DND-41 (cell line): ENCODE results near the gene AFAP1L1.

Experiments used
- EZH2 ChIP-seq: IDR thresholded peaks from 3 replicates; pipeline ENCODE4 v1.6.1; 2012; ENCODE audit warnings: borderline replicate concordance, low read depth, mild to moderate bottlenecking, moderate library complexity, low read length, inconsistent platforms; ENCODE audit not compliant: severe bottlenecking
- TF ChIP-seq, protein P1 (sequence below): IDR thresholded peaks from 2 replicates; pipeline ENCODE4 v1.5.1; 2012; ENCODE audit warnings: borderline replicate concordance, low read length, moderate library complexity, mild to moderate bottlenecking; ENCODE audit not compliant: poor library complexity, severe bottlenecking; ENCODE audit errors: extremely low read depth

- TF ChIP-seq, protein P1, sequence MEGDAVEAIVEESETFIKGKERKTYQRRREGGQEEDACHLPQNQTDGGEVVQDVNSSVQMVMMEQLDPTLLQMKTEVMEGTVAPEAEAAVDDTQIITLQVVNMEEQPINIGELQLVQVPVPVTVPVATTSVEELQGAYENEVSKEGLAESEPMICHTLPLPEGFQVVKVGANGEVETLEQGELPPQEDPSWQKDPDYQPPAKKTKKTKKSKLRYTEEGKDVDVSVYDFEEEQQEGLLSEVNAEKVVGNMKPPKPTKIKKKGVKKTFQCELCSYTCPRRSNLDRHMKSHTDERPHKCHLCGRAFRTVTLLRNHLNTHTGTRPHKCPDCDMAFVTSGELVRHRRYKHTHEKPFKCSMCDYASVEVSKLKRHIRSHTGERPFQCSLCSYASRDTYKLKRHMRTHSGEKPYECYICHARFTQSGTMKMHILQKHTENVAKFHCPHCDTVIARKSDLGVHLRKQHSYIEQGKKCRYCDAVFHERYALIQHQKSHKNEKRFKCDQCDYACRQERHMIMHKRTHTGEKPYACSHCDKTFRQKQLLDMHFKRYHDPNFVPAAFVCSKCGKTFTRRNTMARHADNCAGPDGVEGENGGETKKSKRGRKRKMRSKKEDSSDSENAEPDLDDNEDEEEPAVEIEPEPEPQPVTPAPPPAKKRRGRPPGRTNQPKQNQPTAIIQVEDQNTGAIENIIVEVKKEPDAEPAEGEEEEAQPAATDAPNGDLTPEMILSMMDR: no peak
- no peak for TF ChIP-seq EZH2
Observed at GRCh38 chr5:149379177-149379761, 107.6 kb downstream of the AFAP1L1 start, which contains the start of gene IL17B.
